H1 (cell line): ENCODE data around the gene GSAP. TPM values are rescaled to one million over a fixed set of nuclear protein-coding genes. Genes with fewer than 3 reads are reported as not detected.

Source experiments
- CTCF ChIA-PET: fragments of 300-600 bp; sonication (Branson Sonifier 250); formaldehyde crosslinking; loops from one replicate; lab custom pipeline; 2021; ENCODE audit not compliant: partially characterized antibody; lab: Charles Lee
- POLR2A ChIA-PET: fragments of 300-600 bp; sonication (Branson Sonifier 250); formaldehyde crosslinking; loops from one replicate; lab custom pipeline; 2021; ENCODE audit warnings: inconsistent platforms; ENCODE audit not compliant: partially characterized antibody; lab: Charles Lee
- DNase-seq, 2 experiments: peaks; one replicate each; pipeline versions ENCODE4 v3.0.0 to v3.0.0-alpha.2; 2010 to 2022; ENCODE audit warnings: low spot score in 2 of 2, low read depth in 1 of 2, mixed read lengths in 1 of 2
- FAIRE-seq: peaks from 2 replicates; lab custom pipeline; 2011; peaks lifted over from hg19 to GRCh38; lab: Jason Lieb, UNC
- H2AFZ ChIP-seq: 2 replicates; pipeline ENCODE4 v1.8.1; 2012; ENCODE audit warnings: low read length, inconsistent platforms
- H2AK5ac ChIP-seq: 2 replicates; pipeline ENCODE4 v1.6.1; 2013; ENCODE audit warnings: low read depth, low read length
- H2BK120ac ChIP-seq: replicated peaks from 2 replicates; pipeline ENCODE3; 2013; ENCODE audit warnings: low read depth, low read length, inconsistent platforms
- H2BK12ac ChIP-seq: 2 replicates; pipeline ENCODE4 v1.6.1; 2013; ENCODE audit warnings: low read depth, low read length
- H2BK15ac ChIP-seq: 2 replicates; pipeline ENCODE4 v1.6.1; 2013; ENCODE audit warnings: low read length
- H2BK20ac ChIP-seq: 2 replicates; pipeline ENCODE4 v1.6.1; 2013; ENCODE audit warnings: low read length
- H2BK5ac ChIP-seq: 2 replicates; pipeline ENCODE4 v1.6.1; 2013; ENCODE audit warnings: low read depth, low read length
- H3K14ac ChIP-seq: 2 replicates; pipeline ENCODE4 v1.6.1; 2013; ENCODE audit warnings: inconsistent platforms; ENCODE audit not compliant: insufficient read length
- H3K18ac ChIP-seq: 2 replicates; pipeline ENCODE4 v1.6.1; 2013; ENCODE audit warnings: low read length; ENCODE audit errors: extremely low read depth
- H3K23ac ChIP-seq: 2 replicates; pipeline ENCODE4 v1.6.1; 2013; ENCODE audit warnings: inconsistent platforms; ENCODE audit not compliant: insufficient read length
- H3K23me2 ChIP-seq: 2 replicates; pipeline ENCODE4 v1.6.1; 2013; ENCODE audit warnings: low read depth, low read length
- H3K27ac ChIP-seq: 2 replicates; pipeline ENCODE4 v1.6.1; 2011; ENCODE audit warnings: low read depth, low read length, inconsistent platforms
- H3K27me3 ChIP-seq, 4 experiments: replicated peaks in 1 of 4; 1 replicate in 1 of 4; 2 replicates in 3 of 4; pipeline versions ENCODE4 v1.6.1 to v1.8.1; 2011 to 2013; ENCODE audit warnings: low read length in 3 of 4, mild to moderate bottlenecking in 3 of 4, inconsistent platforms in 2 of 4, mixed read lengths in 2 of 4, moderate library complexity in 1 of 4; ENCODE audit not compliant: control insufficient read depth in 3 of 4, insufficient read depth in 3 of 4; ENCODE audit errors: extremely low read depth in 1 of 4
- H3K36me3 ChIP-seq, 4 experiments: 2 replicates each; pipeline versions ENCODE4 v1.6.1 to v1.8.1; 2011 to 2013; ENCODE audit warnings: mild to moderate bottlenecking in 4 of 4, low read length in 3 of 4, moderate library complexity in 2 of 4, control low read depth in 1 of 4, inconsistent platforms in 1 of 4; ENCODE audit not compliant: insufficient read depth in 4 of 4, control insufficient read depth in 2 of 4
- H3K4ac ChIP-seq: replicated peaks from 2 replicates; pipeline ENCODE3; 2013; ENCODE audit warnings: low read length, low read depth, mixed read lengths, inconsistent platforms; ENCODE audit not compliant: insufficient read length
- H3K4me1 ChIP-seq, 4 experiments: replicated peaks in 1 of 4; 1 replicate in 1 of 4; 2 replicates in 3 of 4; pipeline versions ENCODE4 v1.6.1 to v1.8.1; 2011 to 2013; ENCODE audit warnings: low read length in 3 of 4, inconsistent platforms in 2 of 4, mixed read lengths in 1 of 4; ENCODE audit not compliant: insufficient read depth in 4 of 4, control insufficient read depth in 3 of 4
- H3K4me2 ChIP-seq, 2 experiments: 2 replicates each; pipeline versions ENCODE4 v1.6.1 to v1.8.1; 2011 to 2013; ENCODE audit warnings: low read depth in 2 of 2, low read length in 2 of 2, control low read depth in 1 of 2, inconsistent platforms in 1 of 2, mild to moderate bottlenecking in 1 of 2; ENCODE audit not compliant: insufficient read depth in 1 of 2
- H3K4me3 ChIP-seq, 4 experiments: fragments of 200-600, 300-600 bp in 1 of 4; sonication (generic), shearing (Covaris generic), sonication (Bioruptor Twin) in 1 of 4; 2 replicates each; pipeline versions ENCODE4 v1.5.1 to v1.8.1; 2011 to 2016; ENCODE audit warnings: low read length in 4 of 4, low read depth in 3 of 4, control low read depth in 2 of 4, inconsistent platforms in 2 of 4, mild to moderate bottlenecking in 2 of 4, mixed read lengths in 1 of 4, moderate library complexity in 1 of 4; ENCODE audit not compliant: insufficient read depth in 2 of 4; ENCODE audit errors: extremely low read depth in 1 of 4
- H3K56ac ChIP-seq: replicated peaks from 2 replicates; pipeline ENCODE3; 2013; ENCODE audit warnings: low read depth, mild to moderate bottlenecking, mixed read lengths, low read length, inconsistent platforms; ENCODE audit not compliant: insufficient read length
- H3K79me1 ChIP-seq: 2 replicates; pipeline ENCODE4 v1.6.1; 2013; ENCODE audit warnings: low read depth, low read length, control low read depth
- H3K79me2 ChIP-seq, 2 experiments: 2 replicates each; pipeline versions ENCODE4 v1.6.1 to v1.8.1; 2012 to 2013; ENCODE audit warnings: low read length in 2 of 2, mild to moderate bottlenecking in 2 of 2, inconsistent platforms in 1 of 2; ENCODE audit not compliant: insufficient read depth in 2 of 2, control insufficient read depth in 1 of 2
- H3K9ac ChIP-seq, 4 experiments: replicated peaks in 1 of 4; 1 replicate in 1 of 4; 2 replicates in 3 of 4; pipeline versions ENCODE4 v1.6.1 to v1.8.1; 2011 to 2013; ENCODE audit warnings: low read depth in 3 of 4, low read length in 3 of 4, control low read depth in 2 of 4, mild to moderate bottlenecking in 2 of 4, moderate library complexity in 2 of 4, inconsistent platforms in 1 of 4; ENCODE audit errors: extremely low read depth in 1 of 4
- H3K9me3 ChIP-seq, 2 experiments: 2 replicates each; pipeline versions ENCODE4 v1.6.1 to v1.8.1; 2012 to 2013; ENCODE audit warnings: mild to moderate bottlenecking in 2 of 2, moderate library complexity in 2 of 2, control low read depth in 1 of 2, inconsistent platforms in 1 of 2, low read depth in 1 of 2, low read length in 1 of 2, mixed read lengths in 1 of 2; ENCODE audit not compliant: insufficient read depth in 2 of 2
- H4K20me1 ChIP-seq, 2 experiments: replicated peaks in 1 of 2; 2 replicates each; pipeline versions ENCODE3 to v1.8.1; 2011 to 2013; ENCODE audit warnings: inconsistent platforms in 2 of 2, low read length in 2 of 2, mild to moderate bottlenecking in 1 of 2; ENCODE audit not compliant: insufficient read depth in 2 of 2, control insufficient read depth in 1 of 2
- H4K5ac ChIP-seq: 2 replicates; pipeline ENCODE4 v1.6.1; 2013; ENCODE audit warnings: low read length, low read depth, mixed read lengths, inconsistent platforms; ENCODE audit not compliant: insufficient read length
- H4K8ac ChIP-seq: 2 replicates; pipeline ENCODE4 v1.8.0; 2013; ENCODE audit warnings: mild to moderate bottlenecking, moderate library complexity, low read length, inconsistent platforms; ENCODE audit not compliant: insufficient read depth; ENCODE audit errors: extremely low read depth
- H4K91ac ChIP-seq: replicated peaks from 2 replicates; pipeline ENCODE3; 2013; ENCODE audit warnings: low read length, mixed read lengths, inconsistent platforms; ENCODE audit not compliant: insufficient read length
- CREB1 ChIP-seq: IDR thresholded peaks from 2 replicates; pipeline ENCODE4 v1.6.1; 2012; ENCODE audit warnings: inconsistent platforms
- PHF8 ChIP-seq: fragments of 200-600 bp; sonication (generic); conservative IDR thresholded peaks from 2 replicates; pipeline ENCODE4 v1.7.1; 2012; ENCODE audit warnings: low read depth, mild to moderate bottlenecking, inconsistent platforms, low read length, moderate library complexity
- WGBS, 2 experiments: shearing (Covaris generic) in 1 of 2; methylation state at CpG; one replicate each; pipeline versions ENCODE4 v1.1.6 to v1.1.7; 2013 to 2015; ENCODE audit warnings: low lambda C conversion rate in 2 of 2, mixed read lengths in 2 of 2, inconsistent platforms in 1 of 2, low coverage in 1 of 2, missing lambda C conversion rate in 1 of 2; ENCODE audit not compliant: insufficient replicate concordance in 2 of 2, insufficient coverage in 1 of 2, insufficient read length in 1 of 2; ENCODE audit errors: extremely low coverage in 1 of 2, missing lambda C conversion rate in 1 of 2; 5-methylcytosine and 5-hydroxymethylcytosine counted together
- polyA plus RNA-seq, 7 experiments: library from polyadenylated mRNA; depleted of rRNA in 3 of 7; stranded (reverse) in 5 of 7; unstranded in 2 of 7; fragments of >200 nt in 5 of 7; fragments of 200-250 nt in 2 of 7; gene quantifications; 1 replicate in 5 of 7; 2 replicates in 1 of 7; 4 replicates in 1 of 7; pipeline versions ENCODE4 v1.2.1 to v1.2.3, GENCODE V29; 2011 to 2013; ENCODE audit warnings: missing spikeins in 2 of 7, mixed read lengths in 2 of 7
- total RNA-seq: library from RNA; stranded (reverse); fragmentation: NEBNext Ultra II Directional; extraction: Animal tissue kit (Norgen Biotek cat#: 25700); gene quantifications from 2 replicates; pipeline ENCODE4 v1.2.1, GENCODE V29; 2021

GSAP gene
- total and polyA plus RNA-seq, 2 of the 8 experiments (the other 6 are each of a cell fraction or from before 2014, with no cell fraction given), result 0.93 to 2.1 TPM

DNA sequence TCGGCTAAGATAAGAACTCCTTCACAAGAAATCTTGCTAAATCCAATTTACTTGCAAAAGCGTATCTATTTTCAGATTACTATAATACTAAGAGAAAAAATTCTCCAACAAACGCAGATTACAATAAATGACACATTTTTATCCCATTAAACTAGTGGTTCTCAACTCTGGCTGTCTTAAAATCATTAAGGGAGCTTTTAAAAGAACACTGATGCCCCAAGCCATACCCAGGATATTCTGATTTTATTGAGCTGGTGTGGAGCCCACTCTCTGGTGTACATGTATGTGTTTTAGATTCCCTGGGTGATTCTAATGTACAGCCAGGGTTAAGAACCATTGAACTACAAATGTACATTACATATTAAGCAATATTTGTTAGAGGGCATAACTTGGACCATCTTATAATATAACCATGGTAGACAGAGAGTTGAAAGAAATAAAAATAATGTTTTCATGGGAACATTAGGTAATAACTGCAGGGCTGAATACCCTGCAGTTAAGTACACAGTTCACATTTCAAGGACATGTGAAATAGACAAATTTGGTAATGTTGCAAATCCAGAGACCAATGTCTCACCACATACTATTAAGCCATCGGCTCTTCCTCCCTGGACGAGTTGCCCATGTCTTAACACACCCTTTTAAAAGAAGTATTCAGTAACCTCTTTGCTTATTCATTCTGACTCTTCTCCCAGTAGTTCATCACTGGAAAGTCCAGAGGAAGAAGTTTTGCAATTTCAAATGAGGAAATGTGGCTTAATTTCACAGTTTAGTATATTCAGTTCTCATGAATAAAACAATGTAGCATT lies 6.2 kb downstream of the GSAP start:
- H2AFZ ChIP-seq, result no peak overlapping the region
- WGBS, 2 experiments, result 89% methylated on average over 5 of the region's 5 CpGs; no CpG with 5 or more reads in 1 of the 2 experiments
- TF ChIP-seq PHF8, result no peak
- TF ChIP-seq CREB1, result no peak

More for the DNA sequence above, 6.2 kb downstream of the GSAP start:
- Histone ChIP-seq H3K4me2 (no peak overlapping the region), H2BK120ac (no peak overlapping the region), H3K18ac (no peak overlapping the region), H3K4me1 (peaks cover 2 to 18% (median 6%) of the 10 kb centered on the region in 4 experiments; a peak in 6 of 7 replicates), H3K4me3 (no peak overlapping the region), H3K4ac (no peak overlapping the region), H2BK12ac (no peak overlapping the region), H3K79me2 (no peaks in the 10 kb centered on the region), H3K23ac (no peak overlapping the region), H2BK20ac (no peak overlapping the region), H4K91ac (no peak overlapping the region), H4K8ac (no peak overlapping the region), H3K9ac (no peak overlapping the region), H3K56ac (no peak overlapping the region), H3K36me3 (no peaks in the 10 kb centered on the region; a peak in 1 of 8 replicates), H2BK15ac (no peak overlapping the region), H2BK5ac (no peak overlapping the region), H4K5ac (no peak overlapping the region), H3K9me3 (no peaks in the 10 kb centered on the region), H3K27ac (no peak overlapping the region), H4K20me1 (no peaks in the 10 kb centered on the region), H2AK5ac (no peak overlapping the region), H3K79me1 (no peaks in the 10 kb centered on the region), H3K23me2 (no peaks in the 10 kb centered on the region), H3K27me3 (peaks cover 0 to 4% (median 2%) of the 10 kb centered on the region in 4 experiments; a peak in 3 of 7 replicates), H3K14ac (no peak overlapping the region)
- CTCF ChIA-PET, result no interaction called here
- POLR2A ChIA-PET, result no interaction called here
- DNase-seq (no peak), FAIRE-seq (no peak)
